ENCODE data around the gene VPREB3. TPM values are rescaled to one million over a fixed set of nuclear protein-coding genes. Genes with fewer than 3 reads are reported as not detected.

Gene VPREB3
- total RNA-seq, 1 experiment from 2014 or later = 2.4 TPM

- no peak for TF ChIP-seq REST (IDR thresholded peaks at IDR 0.05; ENCODE audit: low read depth)
These were observed 15.2 kb upstream of the VPREB3 start (continued) for GRCh38 chr22:23769321-23769965.

- Histone ChIP-seq H3K36me3 (ENCODE audit: control insufficient read depth in 1 of 2, insufficient read depth in 2 of 2, low read length in 2 of 2) (peaks cover 9 to 20% of the 10 kb centered on the region in 2 experiments; a peak in 3 of 4 replicates), H3K4me2 (ENCODE audit: low read length) (peak within 1 kb of the TSS; percentile 100), H4K20me1 (ENCODE audit: insufficient read depth) (no peaks in the 10 kb centered on the region), H3K4me3 (replicated peaks in 1 of 2; ENCODE audit: low read depth in 1 of 2, low read length in 2 of 2) (peak within 1 kb of the TSS; percentile 73 to 86), H3K27me3 (ENCODE audit: insufficient read depth, low read length) (no peaks in the 10 kb centered on the region), H2AFZ (ENCODE audit: low read depth, low read length, poor library complexity, severe bottlenecking) (no peak within 1 kb of the TSS), H3K9ac (ENCODE audit: low read length) (peak within 1 kb of the TSS; percentile 93), H3K9me3 (ENCODE audit: control insufficient read depth in 1 of 2, insufficient read depth in 1 of 2, low read depth in 1 of 2, low read length in 2 of 2) (no peaks in the 10 kb centered on the region), H3K4me1 (ENCODE audit: control insufficient read depth in 1 of 2, insufficient read depth in 2 of 2, low read length in 2 of 2) (peaks cover 22 to 67% of the 10 kb centered on the region in 2 experiments), H3K9me2 (ENCODE audit: insufficient read depth) (no peaks in the 10 kb centered on the region), H3K79me2 (ENCODE audit: insufficient read depth, low read length) (peaks cover 35% of the 10 kb centered on the region), H3K27ac (ENCODE audit: low read depth, low read length) (peak within 1 kb of the TSS; percentile 89)
- ChIA-PET POLR2A (interaction anchor here (2.2 kb wide), 1 partner anchor 9 kb away, joined by 6 read pairs; no protein-coding TSS in a partner anchor), CTCF (interaction anchor here (1.5 kb wide), 2 partner anchors 12 to 82 kb away, joined by 7 to 8 read pairs; no protein-coding TSS in a partner anchor), RAD21 (ENCODE audit: low non-redundant PET in 1 of 2, low total read pairs in 2 of 2, uncharacterized antibody in 2 of 2, unreplicated experiment in 2 of 2) (interaction anchor here in 1 of 2 experiments (0.6 kb wide), 1 partner anchor 44 kb away, joined by 3 read pairs; no protein-coding TSS in a partner anchor)
- DNase-seq (ENCODE audit: low read depth, low spot score) (peak; percentile 60), ATAC-seq (peak; percentile 76)
- BruUV-seq (replicated peaks) = TSS peak; percentile 78
- intact Hi-C loops (cut with micrococcal nuclease) = loop anchor here (2.0 to 10.0 kb wide), 3 partner anchors 79 to 225 kb away; no protein-coding TSS in a partner anchor
- no peak for TF ChIP-seq CEBPB (IDR thresholded peaks at IDR 0.05; ENCODE audit: low read depth)
- TF ChIP-seq EZH2 (IDR thresholded peaks at IDR 0.05) = no peak
- TF ChIP-seq ZBTB33 (IDR thresholded peaks at IDR 0.05; ENCODE audit: extremely low read depth, insufficient replicate concordance, low read length) = peak; percentile 6
- peak; percentile 59; the same call in 1 of the 2 replicates for TF ChIP-seq MAX (IDR thresholded peaks at IDR 0.05)
- peak; percentile 66 for TF ChIP-seq POLR2A (IDR thresholded peaks at IDR 0.05; ENCODE audit: borderline replicate concordance, extremely low read depth, insufficient read depth, insufficient read length)
- peak; percentile 84 for TF ChIP-seq POLR2AphosphoS5 (IDR thresholded peaks at IDR 0.05; ENCODE audit: low read depth, low read length)
- peak; percentile 75 for TF ChIP-seq ZFX (IDR thresholded peaks at IDR 0.05)
- TF ChIP-seq CTCF (IDR thresholded peaks at IDR 0.05 in 2 of 3, conservative IDR thresholded peaks at IDR 0.05 in 1 of 3; ENCODE audit: borderline replicate concordance in 1 of 3, insufficient read depth in 1 of 3, low read depth in 2 of 3, low read length in 2 of 3) = peak; percentile 55 to 79 (median 76); a peak in 5 of 6 replicates
- peak; percentile 86 for TF ChIP-seq YY1 (IDR thresholded peaks at IDR 0.05; ENCODE audit: extremely low read depth, insufficient replicate concordance, low read depth, low read length)
- TF ChIP-seq RAD21 (IDR thresholded peaks at IDR 0.05; ENCODE audit: low read depth) = peak; percentile 70
- peak; percentile 47; the same call in 1 of the 2 replicates for TF ChIP-seq SIN3A (IDR thresholded peaks at IDR 0.05; ENCODE audit: low read depth)
These were observed 13.7 kb upstream of the VPREB3 start, which contains the start of gene CHCHD10 for GRCh38 chr22:23767673-23768548. CHCHD10 (minus strand) TSS chr22:23767972; CDS start chr22:23767874, 98 bp downstream.

Measured in HCT116 (cell line).